ENCODE results near the gene SMAP2. TPM values are rescaled to one million over a fixed set of nuclear protein-coding genes. Genes with fewer than 3 reads are reported as not detected.

SMAP2 gene
- total and polyA plus RNA-seq, 10 of the 15 experiments (the other 5 are each of a cell fraction or from before 2014, with no cell fraction given) = 33.4 to 177 (median 105) TPM

DNA sequence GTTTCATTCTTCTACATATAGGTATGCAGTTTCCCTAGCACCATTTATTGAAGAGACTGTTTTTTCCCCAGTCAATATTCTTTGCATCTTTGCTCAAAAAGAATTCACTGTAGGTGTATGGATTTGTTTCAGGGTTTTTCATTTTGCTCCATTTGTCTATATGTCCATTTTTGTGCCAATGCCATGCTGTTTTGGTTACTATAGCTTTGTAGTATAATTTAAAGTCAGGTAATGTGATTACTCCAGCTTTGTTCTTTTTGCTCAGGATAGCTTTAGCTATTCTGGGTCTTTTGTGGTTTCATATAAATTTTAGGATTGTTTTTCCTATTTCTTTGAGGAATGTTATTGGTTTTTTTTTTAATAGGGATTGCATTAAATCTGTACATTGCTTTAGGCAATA lies 15.9 kb upstream of the SMAP2 start:
- Histone ChIP-seq H3K4me2 (ENCODE audit: control insufficient read depth, insufficient read depth) (no peak overlapping the region), H4K20me1 (ENCODE audit: control insufficient read depth, insufficient read depth) (no peaks in the 10 kb centered on the region), H3K79me2 (ENCODE audit: control insufficient read depth, insufficient read depth, low read length) (no peaks in the 10 kb centered on the region), H3K4me3 (no peak overlapping the region), H3K36me3 (ENCODE audit: control insufficient read depth in 2 of 2, insufficient read depth in 2 of 2, low read length in 1 of 2) (no peaks in the 10 kb centered on the region), H3K9me3 (replicated peaks; ENCODE audit: control insufficient read depth, insufficient read depth, low read length) (peaks cover 5% of the 10 kb centered on the region; the same call in 2 of the 3 replicates), H3K9ac (ENCODE audit: control insufficient read depth, insufficient read depth, low read length) (no peak overlapping the region), H3K27me3 (replicated peaks in 1 of 2; ENCODE audit: control insufficient read depth in 2 of 2, insufficient read depth in 2 of 2, low read length in 1 of 2) (no peaks in the 10 kb centered on the region), H3K4me1 (ENCODE audit: control insufficient read depth, insufficient read depth, low read length) (peaks cover 3% of the 10 kb centered on the region), H3K27ac (ENCODE audit: control insufficient read depth, insufficient read depth) (no peak overlapping the region), H2AFZ (ENCODE audit: control insufficient read depth, low read depth, low read length) (no peak overlapping the region)
- CTCF ChIA-PET = interaction anchor here (0.7 to 0.9 kb wide), 2 partner anchors 163 to 206 kb away, joined by 3 to 5 read pairs; no protein-coding TSS in a partner anchor
- TF ChIP-seq WRNIP1 (IDR thresholded peaks at IDR 0.05; ENCODE audit: borderline replicate concordance, low read depth, low read length) (no peak), YY1 (IDR thresholded peaks at IDR 0.05; ENCODE audit: low read depth, low read length) (no peak), FOXK2 (IDR thresholded peaks at IDR 0.05) (no peak), SREBF2 (IDR thresholded peaks at IDR 0.05; ENCODE audit: low read length) (no peak), NR2C1 (IDR thresholded peaks at IDR 0.05) (no peak), IKZF1 (conservative IDR thresholded peaks at IDR 0.05) (no peak), HDGF (IDR thresholded peaks at IDR 0.05) (no peak), ZZZ3 (IDR thresholded peaks at IDR 0.05; ENCODE audit: control insufficient read depth, insufficient read length, low read depth) (no peak), KAT2A (conservative IDR thresholded peaks at IDR 0.05; ENCODE audit: control insufficient read depth, low read depth, low read length) (no peak), RUNX3 (IDR thresholded peaks at IDR 0.05; ENCODE audit: low read length) (no peak), CHD4 (IDR thresholded peaks at IDR 0.05) (no peak), STAT1 (conservative IDR thresholded peaks at IDR 0.05) (no peak), MTA3 (IDR thresholded peaks at IDR 0.05; ENCODE audit: borderline replicate concordance, low read length) (no peak)
- TF ChIP-seq, protein P1, sequence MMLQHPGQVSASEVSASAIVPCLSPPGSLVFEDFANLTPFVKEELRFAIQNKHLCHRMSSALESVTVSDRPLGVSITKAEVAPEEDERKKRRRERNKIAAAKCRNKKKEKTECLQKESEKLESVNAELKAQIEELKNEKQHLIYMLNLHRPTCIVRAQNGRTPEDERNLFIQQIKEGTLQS (IDR thresholded peaks at IDR 0.05; ENCODE audit: borderline replicate concordance, extremely low read depth, low read depth, low read length) = no peak
- intact Hi-C loops (cut with micrococcal nuclease; ENCODE audit: unreplicated experiment) = no loop called here
- RAD21 ChIA-PET (ENCODE audit: unreplicated experiment) = interaction anchor here (1.1 kb wide), 2 partner anchors 29 to 43 kb away, joined by 3 to 4 read pairs; no protein-coding TSS in a partner anchor
- DNase-seq (ENCODE audit: low read depth, low spot score) (no peak), ATAC-seq (no peak), FAIRE-seq (no peak)
- SMC1A ChIA-PET (ENCODE audit: uncharacterized antibody, unreplicated experiment) = interaction anchor here (1.0 to 5.4 kb wide), 2 partner anchors 16 to 19 kb away, joined by 3 to 22 read pairs; no protein-coding TSS in a partner anchor
- POLR2A ChIA-PET = interaction anchor here (0.6 kb wide), 1 partner anchor 19 kb away, joined by 3 read pairs; no protein-coding TSS in a partner anchor
- in situ Hi-C loops (cut with MboI) = no loop called here
- BruUV-seq (replicated peaks) = no TSS peak

All from GM12878 (cell line).